OCI-LY7 (cell line): ENCODE measurements around the gene MED13.

Experiments used
- EZH2phosphoT487 ChIP-seq: fragments of 200-600 bp; sonication (generic); IDR thresholded peaks from 2 replicates; pipeline ENCODE4 v1.6.1; 2018; ENCODE audit warnings: low read depth, borderline replicate concordance, mild to moderate bottlenecking, mixed run types, antibody characterized with exemption, low read length, moderate library complexity, mixed read lengths
- TF ChIP-seq, protein P1 (sequence below): fragments of 200-600 bp; sonication (generic); conservative IDR thresholded peaks from 2 replicates; pipeline ENCODE4 v1.5.1; 2014; ENCODE audit warnings: mild to moderate bottlenecking, antibody characterized with exemption, low read length, moderate library complexity, mixed read lengths

DNA sequence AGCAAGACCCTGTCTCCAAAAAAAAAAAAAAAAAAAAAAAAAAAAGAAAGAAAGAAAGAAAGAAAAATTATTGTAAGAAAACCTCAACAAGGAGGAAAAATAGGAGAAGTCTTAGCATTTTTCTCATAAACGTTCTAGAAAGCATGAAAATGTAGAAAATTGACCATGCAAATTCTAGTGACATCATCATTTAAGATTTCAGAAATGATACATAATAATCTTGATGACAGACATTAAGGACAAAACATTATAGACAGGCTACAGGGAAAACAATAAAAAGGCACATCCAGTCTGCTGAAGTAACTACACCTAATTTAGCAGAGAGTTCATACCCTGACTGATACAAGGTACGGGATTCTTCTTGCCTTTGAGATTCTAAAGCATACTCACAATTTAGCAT is 21.9 kb downstream of the MED13 start:
- TF ChIP-seq, protein P1, sequence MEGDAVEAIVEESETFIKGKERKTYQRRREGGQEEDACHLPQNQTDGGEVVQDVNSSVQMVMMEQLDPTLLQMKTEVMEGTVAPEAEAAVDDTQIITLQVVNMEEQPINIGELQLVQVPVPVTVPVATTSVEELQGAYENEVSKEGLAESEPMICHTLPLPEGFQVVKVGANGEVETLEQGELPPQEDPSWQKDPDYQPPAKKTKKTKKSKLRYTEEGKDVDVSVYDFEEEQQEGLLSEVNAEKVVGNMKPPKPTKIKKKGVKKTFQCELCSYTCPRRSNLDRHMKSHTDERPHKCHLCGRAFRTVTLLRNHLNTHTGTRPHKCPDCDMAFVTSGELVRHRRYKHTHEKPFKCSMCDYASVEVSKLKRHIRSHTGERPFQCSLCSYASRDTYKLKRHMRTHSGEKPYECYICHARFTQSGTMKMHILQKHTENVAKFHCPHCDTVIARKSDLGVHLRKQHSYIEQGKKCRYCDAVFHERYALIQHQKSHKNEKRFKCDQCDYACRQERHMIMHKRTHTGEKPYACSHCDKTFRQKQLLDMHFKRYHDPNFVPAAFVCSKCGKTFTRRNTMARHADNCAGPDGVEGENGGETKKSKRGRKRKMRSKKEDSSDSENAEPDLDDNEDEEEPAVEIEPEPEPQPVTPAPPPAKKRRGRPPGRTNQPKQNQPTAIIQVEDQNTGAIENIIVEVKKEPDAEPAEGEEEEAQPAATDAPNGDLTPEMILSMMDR, result no peak
- no peak for TF ChIP-seq EZH2phosphoT487
